Measurements from ENCODE around the gene ZMIZ1.

DNA sequence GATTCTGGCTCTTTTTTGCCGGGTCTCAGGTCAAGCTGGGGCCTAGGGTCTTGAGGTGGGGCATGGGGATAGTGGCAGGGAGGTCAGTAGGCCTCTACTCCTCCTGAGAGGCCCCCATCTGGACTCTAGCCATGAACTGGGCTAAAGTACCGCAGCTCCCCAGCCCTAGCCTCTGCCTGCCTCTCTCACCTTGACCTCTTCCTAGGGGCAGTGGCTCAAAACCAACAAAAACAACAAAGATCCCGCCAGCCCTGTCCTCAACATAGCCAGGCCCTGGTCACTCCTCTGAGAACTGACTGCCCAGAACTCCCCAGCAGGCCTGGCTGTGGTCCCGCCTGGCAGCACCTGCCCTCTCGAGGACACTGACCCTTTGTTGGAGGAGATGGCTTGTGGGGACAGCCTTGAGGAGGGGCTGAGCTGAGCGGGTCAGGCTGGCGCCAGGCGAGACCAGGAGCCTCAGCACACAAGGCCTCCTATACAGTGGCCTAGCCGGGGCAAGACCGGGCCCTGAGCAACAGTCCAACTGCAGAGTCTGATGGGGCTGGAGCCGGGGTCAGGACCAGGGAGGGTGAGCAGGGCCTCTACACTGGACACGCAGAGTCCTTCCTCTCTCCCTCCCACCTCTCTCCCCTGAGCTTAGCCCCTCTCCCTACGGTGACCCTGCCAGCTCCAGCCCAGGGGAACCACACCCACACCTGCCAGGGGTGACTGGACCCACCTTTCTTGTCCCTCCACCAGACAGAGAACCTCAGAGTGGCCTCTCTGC lies 266.9 kb downstream of the ZMIZ1 start:
- TF ChIP-seq POLR2A (IDR thresholded peaks at IDR 0.05), result no peak
- no peak for TF ChIP-seq CTCF (IDR thresholded peaks at IDR 0.05 in 4 of 5, conservative IDR thresholded peaks at IDR 0.05 in 1 of 5)

Measured in gastrocnemius medialis (tissue), 4 donors.